Ectodermal cell (in vitro differentiated cells): Measurements from ENCODE around the gene KIAA1217.

Experiments
- H3K27ac ChIP-seq: 2 replicates; pipeline ENCODE4 v1.7.0; 2013; ENCODE audit warnings: mild to moderate bottlenecking, low read depth, low read length; ENCODE audit not compliant: insufficient read depth, poor library complexity, severe bottlenecking
- H3K27me3 ChIP-seq: 2 replicates; pipeline ENCODE4 v1.7.0; 2013; ENCODE audit warnings: mild to moderate bottlenecking, low read length; ENCODE audit not compliant: insufficient read depth, control insufficient read depth, poor library complexity, severe bottlenecking
- H3K36me3 ChIP-seq: one replicate; pipeline ENCODE4 v1.7.0; 2013; ENCODE audit warnings: low read length; ENCODE audit not compliant: control insufficient read depth, insufficient read depth
- H3K4me1 ChIP-seq: one replicate; pipeline ENCODE4 v1.7.0; 2013; ENCODE audit warnings: low read length; ENCODE audit not compliant: control insufficient read depth, insufficient read depth
- H3K4me3 ChIP-seq: 2 replicates; pipeline ENCODE4 v1.7.0; 2013; ENCODE audit warnings: low read depth, low read length, control low read depth; ENCODE audit not compliant: insufficient read depth
- H3K9me3 ChIP-seq: 2 replicates; pipeline ENCODE4 v1.7.0; 2013; ENCODE audit warnings: mild to moderate bottlenecking, low read length, moderate library complexity; ENCODE audit not compliant: control insufficient read depth
- WGBS, 2 experiments: methylation state at CpG; one replicate each; pipeline ENCODE4 v1.1.7; 2013; ENCODE audit warnings: missing lambda C conversion rate in 2 of 2; 5-methylcytosine and 5-hydroxymethylcytosine counted together

The KIAA1217 gene

DNA sequence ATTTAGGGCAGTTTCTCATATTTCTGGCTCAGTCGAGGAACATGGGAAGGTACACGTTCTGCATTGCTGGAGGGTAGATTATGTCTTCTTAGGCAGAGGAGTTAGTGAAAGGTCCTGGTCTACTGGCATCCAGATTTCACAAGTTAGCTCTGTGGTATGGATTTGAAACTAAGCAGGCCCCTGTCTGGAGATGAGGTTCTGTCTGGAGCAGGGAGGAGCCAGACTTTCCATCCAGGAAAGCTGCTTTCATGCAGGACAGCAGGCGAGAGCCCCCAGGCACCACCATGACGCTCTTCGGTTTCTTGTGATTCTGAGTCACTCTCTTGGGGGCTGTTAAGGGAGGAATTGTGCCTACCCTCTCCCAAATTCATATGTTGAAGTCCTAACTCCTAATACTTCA is 184.3 kb downstream of the KIAA1217 start:
- no peaks in the 10 kb centered on the region for H3K27me3 ChIP-seq
- H3K27ac ChIP-seq: no peak overlapping the region
- no peaks in the 10 kb centered on the region for H3K36me3 ChIP-seq
- WGBS, 2 experiments: 87% methylated on average over 5 of the region's 5 CpGs
- no peaks in the 10 kb centered on the region for H3K4me1 ChIP-seq
- H3K9me3 ChIP-seq: no peaks in the 10 kb centered on the region
- H3K4me3 ChIP-seq: no peak overlapping the region

DNA sequence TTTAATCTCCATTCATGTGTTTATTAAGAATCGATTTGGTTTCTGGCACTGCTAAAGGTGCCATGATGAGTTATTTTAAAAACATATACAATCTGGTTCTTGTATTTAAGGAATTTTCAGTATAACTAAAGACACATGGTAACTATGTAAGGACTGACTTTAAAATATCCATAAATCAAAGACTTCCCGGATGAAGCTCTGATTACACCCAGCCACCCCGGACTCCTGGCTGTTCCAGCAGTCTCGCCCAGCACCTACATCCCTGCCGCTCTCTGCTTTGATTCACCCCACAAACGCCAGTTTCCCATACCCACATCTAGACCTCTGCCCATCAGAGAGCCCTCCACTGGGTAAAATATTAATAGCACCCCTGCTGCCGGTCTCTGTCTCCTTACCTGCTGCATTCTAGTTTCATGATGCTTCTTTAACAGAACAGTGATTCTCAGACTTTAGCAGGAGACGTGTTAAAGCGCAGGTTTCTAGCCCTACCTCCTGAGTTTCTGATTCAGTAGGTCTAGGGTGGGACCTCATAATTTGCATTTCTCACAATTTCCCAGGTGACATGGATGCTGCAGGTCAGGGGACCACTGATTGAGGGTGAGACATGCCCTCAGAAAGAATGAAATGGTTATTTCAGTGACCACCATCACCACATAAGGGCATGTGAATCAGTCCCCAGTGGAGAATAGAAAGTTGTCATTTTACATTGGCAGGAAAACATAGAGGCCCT is 185.7 kb downstream of the KIAA1217 start:
- Histone ChIP-seq H3K4me1 (no peaks in the 10 kb centered on the region), H3K4me3 (no peak overlapping the region), H3K27ac (no peak overlapping the region), H3K36me3 (no peaks in the 10 kb centered on the region), H3K9me3 (no peaks in the 10 kb centered on the region), H3K27me3 (no peaks in the 10 kb centered on the region)
- WGBS, 2 experiments: 94 to 95% methylated on average over 8 to 9 of the region's 9 CpGs

- no peaks in the 10 kb centered on the region for H3K9me3 ChIP-seq
- H3K27me3 ChIP-seq: no peaks in the 10 kb centered on the region
- H3K36me3 ChIP-seq: no peaks in the 10 kb centered on the region
- no peak overlapping the region for H3K27ac ChIP-seq
- H3K4me3 ChIP-seq: no peak overlapping the region
- 94 to 96% methylated on average over 4 of the region's 4 CpGs for WGBS, 2 experiments
- H3K4me1 ChIP-seq: no peaks in the 10 kb centered on the region
Measured at GRCh38 chr10:24396396-24396795, 187.5 kb downstream of the KIAA1217 start.

GRCh38 chr10:24397662-24398061 is 188.7 kb downstream of the KIAA1217 start:
- H3K27me3 ChIP-seq: no peaks in the 10 kb centered on the region
- H3K27ac ChIP-seq: no peak overlapping the region
- H3K36me3 ChIP-seq: no peaks in the 10 kb centered on the region
- H3K4me3 ChIP-seq: no peak overlapping the region
- 94 to 97% methylated on average over 2 of the region's 2 CpGs for WGBS, 2 experiments
- H3K4me1 ChIP-seq: no peaks in the 10 kb centered on the region
- no peaks in the 10 kb centered on the region for H3K9me3 ChIP-seq

DNA sequence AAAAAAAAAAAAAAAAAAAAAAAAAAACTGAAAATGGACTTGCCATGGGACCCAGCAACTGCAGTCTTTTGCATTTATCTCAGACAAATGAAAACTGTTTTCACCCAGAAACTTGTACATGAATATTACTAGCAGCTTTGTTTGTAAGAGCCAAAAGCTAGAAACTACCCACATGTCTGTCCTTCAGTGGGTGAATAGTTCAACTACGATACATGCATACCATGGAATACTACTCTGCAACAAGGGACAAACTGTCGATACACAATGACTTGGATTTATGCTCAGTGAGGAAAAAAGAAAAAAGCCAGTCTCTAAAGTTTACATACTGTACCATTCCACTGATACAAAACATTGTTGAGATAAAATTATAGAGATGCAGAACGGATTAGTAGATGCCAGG is 195.6 kb downstream of the KIAA1217 start:
- Histone ChIP-seq H3K27me3 (no peaks in the 10 kb centered on the region), H3K27ac (no peak overlapping the region)

DNA sequence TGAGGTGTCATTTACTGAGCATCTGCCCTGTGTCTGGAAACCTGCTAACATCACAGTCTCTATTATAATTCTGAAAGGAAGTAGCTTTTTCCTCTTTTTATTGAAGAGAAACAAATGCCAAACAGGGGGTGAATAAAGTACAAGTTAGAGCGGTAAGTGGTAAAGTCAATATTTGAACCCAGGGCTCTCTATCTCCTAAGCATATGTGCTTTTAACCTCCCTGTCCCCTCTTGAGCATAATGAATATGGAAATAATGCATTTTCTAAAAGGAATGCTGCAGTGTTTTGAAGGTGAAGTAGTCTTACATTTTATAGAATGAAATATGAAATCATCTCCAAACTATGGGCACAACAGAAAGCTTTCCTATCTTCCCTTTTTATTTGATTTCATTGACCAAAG is 196.7 kb downstream of the KIAA1217 start:
- Histone ChIP-seq H3K27ac (no peak overlapping the region), H3K27me3 (no peaks in the 10 kb centered on the region), H3K9me3 (no peaks in the 10 kb centered on the region), H3K36me3 (no peaks in the 10 kb centered on the region), H3K4me3 (no peak overlapping the region), H3K4me1 (no peaks in the 10 kb centered on the region)
- WGBS, 2 experiments: 13 to 58% methylated on average over 1 of the region's 1 CpG

More for the DNA sequence above, 195.6 kb downstream of the KIAA1217 start:
- H3K36me3 ChIP-seq: no peaks in the 10 kb centered on the region
- no peaks in the 10 kb centered on the region for H3K4me1 ChIP-seq
- H3K4me3 ChIP-seq: no peak overlapping the region
- WGBS, 2 experiments: 64 to 80% methylated on average over 2 to 3 of the region's 3 CpGs
- no peaks in the 10 kb centered on the region for H3K9me3 ChIP-seq

GRCh38 chr10:24406809-24407483 is 198.0 kb downstream of the KIAA1217 start:
- no peaks in the 10 kb centered on the region for H3K9me3 ChIP-seq
- no peaks in the 10 kb centered on the region for H3K4me1 ChIP-seq
- no peaks in the 10 kb centered on the region for H3K36me3 ChIP-seq
- no peak overlapping the region for H3K4me3 ChIP-seq
- no peaks in the 10 kb centered on the region for H3K27me3 ChIP-seq
- no peak overlapping the region for H3K27ac ChIP-seq
- WGBS, 2 experiments: 92 to 93% methylated on average over 12 of the region's 12 CpGs

DNA sequence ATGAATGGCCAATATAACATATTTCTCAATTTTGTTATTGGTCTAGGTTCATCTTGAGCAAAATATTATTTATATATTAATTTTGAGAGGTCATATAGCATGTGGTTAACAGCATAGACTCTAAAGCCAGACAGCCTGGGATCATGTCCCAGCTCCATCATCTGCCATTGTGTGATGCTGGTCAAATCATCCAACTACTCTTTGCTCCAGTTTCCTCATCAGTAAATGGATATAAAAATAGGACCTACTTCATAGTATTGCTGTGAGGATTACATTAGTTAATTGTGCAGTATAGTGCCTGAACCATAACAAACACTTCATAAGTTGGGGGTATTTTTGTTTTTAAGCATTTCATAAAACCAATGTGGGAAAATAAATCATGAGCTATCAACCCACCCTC is 199.0 kb downstream of the KIAA1217 start:
- no peak overlapping the region for H3K27ac ChIP-seq
- no peak overlapping the region for H3K4me3 ChIP-seq
- H3K4me1 ChIP-seq: no peaks in the 10 kb centered on the region
- no peaks in the 10 kb centered on the region for H3K9me3 ChIP-seq
- no peaks in the 10 kb centered on the region for H3K27me3 ChIP-seq
- H3K36me3 ChIP-seq: no peaks in the 10 kb centered on the region

DNA sequence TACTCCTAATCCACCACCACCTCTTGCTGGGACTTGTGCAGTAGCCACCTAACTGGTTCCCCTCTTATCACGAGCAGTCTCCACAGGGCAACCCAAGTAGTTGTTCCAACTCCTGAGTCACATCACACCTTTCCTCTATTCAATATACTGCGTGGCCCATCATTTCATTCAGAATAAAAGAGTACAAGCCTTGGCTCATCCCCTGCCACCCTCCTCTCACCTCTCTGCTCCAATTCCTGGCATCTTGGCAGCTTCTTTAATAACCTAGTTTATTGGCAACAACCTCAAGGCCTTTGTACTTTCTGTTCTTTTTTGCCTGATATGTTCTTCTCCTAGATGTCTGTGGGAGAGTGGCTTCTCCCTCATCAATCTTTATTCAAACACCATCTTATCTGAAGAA is 199.4 kb downstream of the KIAA1217 start:
- Histone ChIP-seq H3K9me3 (no peaks in the 10 kb centered on the region), H3K27ac (no peak overlapping the region), H3K4me1 (no peaks in the 10 kb centered on the region), H3K27me3 (no peaks in the 10 kb centered on the region), H3K4me3 (no peak overlapping the region), H3K36me3 (no peaks in the 10 kb centered on the region)
- 94 to 97% methylated on average over 2 of the region's 2 CpGs for WGBS, 2 experiments

DNA sequence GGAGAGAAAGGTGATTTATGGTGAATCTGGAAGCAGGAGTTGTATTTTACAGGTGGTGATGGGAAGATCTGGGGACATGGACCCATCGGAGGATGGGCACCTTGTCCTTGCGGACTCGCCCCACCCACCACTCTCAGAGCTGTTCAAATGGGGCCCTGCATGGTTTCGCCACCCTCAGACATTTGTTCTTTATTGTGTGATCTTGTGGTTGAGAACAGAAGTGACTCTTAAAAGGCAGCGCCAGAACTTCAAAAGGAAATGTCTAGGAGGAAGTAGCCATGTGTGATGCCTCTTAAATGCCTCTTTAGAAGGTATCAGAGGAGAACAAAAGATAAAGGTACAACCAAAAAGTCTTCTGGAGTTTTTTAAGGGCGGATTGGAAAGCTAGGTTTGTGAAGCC is 205.7 kb downstream of the KIAA1217 start:
- Histone ChIP-seq H3K4me1 (peaks cover 11% of the 10 kb centered on the region), H3K4me3 (no peak overlapping the region), H3K9me3 (no peaks in the 10 kb centered on the region), H3K36me3 (no peaks in the 10 kb centered on the region), H3K27ac (no peak overlapping the region), H3K27me3 (no peaks in the 10 kb centered on the region)
- WGBS, 2 experiments: 94 to 95% methylated on average over 6 of the region's 6 CpGs
